HG03159 (cell line): ENCODE data around the gene ATAT1.
A peak's percentile ranks its signal among the peaks of the same experiment; 100 is the strongest.
"Not testable (repeated sequence)": the region's sequence is repeated elsewhere in the genome, so short reads cannot be mapped to it uniquely, and the experiment has no call there.

ENCODE experiments used
- ATAC-seq: cut with Tn5 transposase; IDR thresholded peaks from one replicate; pipeline ENCODE4 v1.9.1; 2021; ENCODE audit warnings: mild to moderate bottlenecking, moderate library complexity; ENCODE audit not compliant: unreplicated experiment

ATAT1 gene

GRCh38 chr6:30626484-30627366 lies at the start of gene ATAT1:
Gene ATAT1, plus strand, starts transcription at chr6:30626874.
- ATAC-seq = peak; percentile 80

- ATAC-seq = no peak
Measured at GRCh38 chr6:30578051-30578450, 48.6 kb upstream of the ATAT1 start.

- no peak for ATAC-seq
Measured at GRCh38 chr6:30583921-30584320, 42.8 kb upstream of the ATAT1 start.

- ATAC-seq = no peak
Measured at GRCh38 chr6:30589754-30590358, 36.8 kb upstream of the ATAT1 start.

GRCh38 chr6:30590509-30590908 lies 36.2 kb upstream of the ATAT1 start:
- ATAC-seq = no peak

- ATAC-seq = no peak
Measured at GRCh38 chr6:30591008-30591407, 35.7 kb upstream of the ATAT1 start.

- no peak for ATAC-seq
Measured at GRCh38 chr6:30592287-30592686, 34.4 kb upstream of the ATAT1 start.

GRCh38 chr6:30597315-30598144 lies 29.1 kb upstream of the ATAT1 start:
- ATAC-seq = not testable (repeated sequence)

- ATAC-seq = no peak
Measured at GRCh38 chr6:30598912-30599624, 27.6 kb upstream of the ATAT1 start.

GRCh38 chr6:30599625-30600324 lies 26.9 kb upstream of the ATAT1 start:
- no peak for ATAC-seq

GRCh38 chr6:30600451-30600961 lies 26.2 kb upstream of the ATAT1 start:
- no peak for ATAC-seq

- no peak for ATAC-seq
Measured at GRCh38 chr6:30601436-30601814, 25.2 kb upstream of the ATAT1 start.

- ATAC-seq = no peak
Measured at GRCh38 chr6:30601815-30602641, 24.6 kb upstream of the ATAT1 start.

GRCh38 chr6:30603961-30604360 lies 22.7 kb upstream of the ATAT1 start:
- ATAC-seq = no peak

- no peak for ATAC-seq
Measured at GRCh38 chr6:30610065-30610464, 16.6 kb upstream of the ATAT1 start.

- ATAC-seq = no peak
Measured at GRCh38 chr6:30611150-30611855, 15.4 kb upstream of the ATAT1 start.

GRCh38 chr6:30611856-30612194 lies 14.8 kb upstream of the ATAT1 start:
- no peak for ATAC-seq

- ATAC-seq = no peak
Measured at GRCh38 chr6:30612213-30612612, 14.5 kb upstream of the ATAT1 start.
